Lower leg skin (tissue), 4 donors: ENCODE measurements around the gene AQP5. TPM values are rescaled to one million over a fixed set of nuclear protein-coding genes. Genes with fewer than 3 reads are reported as not detected.

ENCODE experiments used
- DNase-seq, 2 donors: peaks; one replicate each; pipeline ENCODE4 v3.0.0-alpha.2; 2019; ENCODE audit warnings: low spot score in 2 of 2
- H3K4me3 ChIP-seq: fragments of 200-600 bp; sonication (generic); 2 replicates; pipeline ENCODE4 v1.5.1; 2017; ENCODE audit warnings: mild to moderate bottlenecking, low read depth; ENCODE audit not compliant: poor library complexity, severe bottlenecking
- CTCF ChIP-seq, 3 donors: fragments of 450-650 bp; IDR thresholded peaks; one replicate each; pipeline ENCODE4 v1.5.1; 2016; ENCODE audit warnings: antibody characterized with exemption in 3 of 3, mild to moderate bottlenecking in 3 of 3, moderate library complexity in 2 of 3
- POLR2A ChIP-seq, 2 donors: fragments of 450-650 bp; IDR thresholded peaks; one replicate each; pipeline ENCODE4 v1.6.1; 2016 to 2017; ENCODE audit warnings: antibody characterized with exemption in 2 of 2, mild to moderate bottlenecking in 1 of 2, moderate library complexity in 1 of 2
- WGBS, 2 donors: methylation state at CpG; one replicate each; pipeline ENCODE4 v1.1.5; 2018; 5-methylcytosine and 5-hydroxymethylcytosine counted together
- intact Hi-C: fragments of 100-400 bp; cut with DNase I; formaldehyde crosslinking; loops from one replicate; pipeline ENCODE4 v1.15.0; 2023; ENCODE audit warnings: low total_unique reads
- total RNA-seq, 4 donors: library from RNA; depleted of rRNA; stranded (reverse); fragments of >200 nt; gene quantifications; one replicate each; pipeline ENCODE4 v1.1.0, GENCODE V29; 2016

Gene AQP5
- total RNA-seq, 4 donors from 2014 or later, result 48.4 to 332 (median 203) TPM

GRCh38 chr12:49998453-49998852 lies 36.8 kb downstream of the AQP5 start:
- TF ChIP-seq CTCF (IDR thresholded peaks at IDR 0.05) (no peak), POLR2A (IDR thresholded peaks at IDR 0.05) (no peak)
- intact Hi-C loops, result no loop called here
- H3K4me3 ChIP-seq, result no peak overlapping the region
- 81 to 91% methylated on average over 2 of the region's 2 CpGs for WGBS, 2 donors
- no peak for DNase-seq

- no peak overlapping the region for H3K4me3 ChIP-seq
- TF ChIP-seq CTCF (IDR thresholded peaks at IDR 0.05) (no peak), POLR2A (IDR thresholded peaks at IDR 0.05) (no peak)
- 85 to 87% methylated on average over 2 of the region's 2 CpGs for WGBS, 2 donors
- no peak for DNase-seq
- intact Hi-C loops, result no loop called here
Observed at GRCh38 chr12:50003595-50003994, 41.9 kb downstream of the AQP5 start.

- intact Hi-C loops, result no loop called here
- DNase-seq, result no peak
- TF ChIP-seq POLR2A (IDR thresholded peaks at IDR 0.05) (no peak), CTCF (IDR thresholded peaks at IDR 0.05) (no peak)
- H3K4me3 ChIP-seq, result no peak overlapping the region
Observed at GRCh38 chr12:50004696-50005095, 43.0 kb downstream of the AQP5 start.

GRCh38 chr12:50005175-50005574 lies 43.5 kb downstream of the AQP5 start:
- intact Hi-C loops, result no loop called here
- no peak overlapping the region for H3K4me3 ChIP-seq
- TF ChIP-seq POLR2A (IDR thresholded peaks at IDR 0.05) (no peak), CTCF (IDR thresholded peaks at IDR 0.05) (no peak)
- WGBS, 2 donors, result 82 to 85% methylated on average over 3 of the region's 3 CpGs
- no peak for DNase-seq

GRCh38 chr12:50006280-50006679 lies 44.6 kb downstream of the AQP5 start:
- no peak overlapping the region for H3K4me3 ChIP-seq
- 90 to 96% methylated on average over 7 of the region's 7 CpGs for WGBS, 2 donors
- DNase-seq, result no peak
- intact Hi-C loops, result no loop called here
- TF ChIP-seq CTCF (IDR thresholded peaks at IDR 0.05) (no peak), POLR2A (IDR thresholded peaks at IDR 0.05) (no peak)

- 92 to 96% methylated on average over 1 of the region's 1 CpG for WGBS, 2 donors
Observed at GRCh38 chr12:50006754-50007442, 45.2 kb downstream of the AQP5 start.

More at GRCh38 chr12:50006754-50007442, 45.2 kb downstream of the AQP5 start:
- TF ChIP-seq POLR2A (IDR thresholded peaks at IDR 0.05), result no peak
- no peak for TF ChIP-seq CTCF (IDR thresholded peaks at IDR 0.05)
- no peak overlapping the region for H3K4me3 ChIP-seq
- intact Hi-C loops, result no loop called here
- no peak for DNase-seq
